Ishikawa (cell line): ENCODE measurements around the gene FAM9C.

ENCODE experiments used
- CEBPB ChIP-seq: IDR thresholded peaks from 2 replicates; pipeline ENCODE4 v1.6.1; 2012
- EGR1 ChIP-seq: IDR thresholded peaks from 2 replicates; pipeline ENCODE4 v1.6.1; 2012
- EP300 ChIP-seq: IDR thresholded peaks from 2 replicates; pipeline ENCODE4 v1.6.1; 2012; ENCODE audit warnings: borderline replicate concordance
- FOXM1 ChIP-seq: IDR thresholded peaks from 2 replicates; pipeline ENCODE4 v1.6.1; 2012; ENCODE audit warnings: low read depth, borderline replicate concordance
- NFIC ChIP-seq: IDR thresholded peaks from 2 replicates; pipeline ENCODE4 v1.6.1; 2012
- RAD21 ChIP-seq: IDR thresholded peaks from 2 replicates; pipeline ENCODE4 v1.6.1; 2012; ENCODE audit warnings: low read depth
- TAF1 ChIP-seq: IDR thresholded peaks from 2 replicates; pipeline ENCODE4 v1.6.1; 2012; ENCODE audit warnings: low read depth, mild to moderate bottlenecking
- TCF12 ChIP-seq: IDR thresholded peaks from 2 replicates; pipeline ENCODE4 v1.6.1; 2012; ENCODE audit warnings: low read depth
- TEAD4 ChIP-seq: IDR thresholded peaks from 2 replicates; pipeline ENCODE4 v1.6.1; 2012
- YY1 ChIP-seq: IDR thresholded peaks from 2 replicates; pipeline ENCODE4 v1.6.1; 2012; ENCODE audit warnings: low read depth
- ZBTB7A ChIP-seq: IDR thresholded peaks from 2 replicates; pipeline ENCODE4 v1.6.1; 2012; ENCODE audit warnings: low read depth
- TF ChIP-seq, protein P1 (sequence below): IDR thresholded peaks from 2 replicates; pipeline ENCODE4 v1.6.1; 2012
- TF ChIP-seq, protein P2 (sequence below): IDR thresholded peaks from 2 replicates; pipeline ENCODE4 v1.6.1; 2012; ENCODE audit warnings: low read depth, mild to moderate bottlenecking

DNA sequence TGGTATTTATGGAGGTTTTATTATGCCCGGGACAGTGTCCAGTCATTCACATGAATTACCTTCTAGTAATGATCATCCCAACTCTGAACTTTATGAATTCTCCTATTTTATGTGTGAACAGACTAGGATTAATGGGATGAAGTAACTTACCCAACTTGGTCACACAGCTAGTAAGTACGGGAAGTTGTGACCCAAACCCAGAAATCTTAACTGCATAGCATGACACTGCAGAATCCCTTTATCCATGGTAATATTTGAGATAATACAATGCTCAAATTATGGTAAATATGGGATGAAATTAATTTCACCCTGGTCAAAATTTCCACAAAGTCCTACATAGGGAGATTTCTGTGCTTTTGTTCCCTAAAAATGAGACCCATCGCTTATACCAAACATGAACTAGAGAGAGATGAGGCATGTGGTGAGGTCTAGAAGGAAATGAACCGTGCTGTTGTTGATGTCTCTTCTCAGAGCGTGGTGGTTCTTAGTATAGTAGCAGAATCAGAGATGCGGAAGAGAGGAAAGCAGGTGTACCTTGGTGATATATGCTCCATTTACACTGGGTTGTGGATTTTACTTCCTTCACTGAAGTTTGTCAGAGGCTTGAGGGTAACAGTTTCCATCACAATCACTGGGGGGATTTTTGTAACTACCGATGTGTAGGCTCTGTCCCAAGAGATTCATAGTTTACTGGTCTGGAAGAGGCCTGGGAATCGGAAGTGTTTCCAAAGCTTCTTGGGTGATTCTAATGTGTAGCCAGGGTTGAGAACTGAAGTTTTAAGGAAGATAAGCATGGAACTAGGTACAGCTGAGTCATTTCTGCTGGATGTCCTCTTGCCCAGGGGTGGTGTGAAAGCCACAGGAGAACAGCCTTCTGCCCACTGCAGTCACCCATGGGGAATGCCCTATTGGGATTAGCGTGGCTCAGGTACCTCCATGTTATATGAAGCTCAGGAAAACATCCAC, 30.2 kb upstream of the FAM9C start:
- no peak for TF ChIP-seq ZBTB7A
- no peak for TF ChIP-seq EGR1
- no peak for TF ChIP-seq TAF1
- no peak for TF ChIP-seq TEAD4
- no peak for TF ChIP-seq RAD21
- no peak for TF ChIP-seq CEBPB
- TF ChIP-seq, protein P1, sequence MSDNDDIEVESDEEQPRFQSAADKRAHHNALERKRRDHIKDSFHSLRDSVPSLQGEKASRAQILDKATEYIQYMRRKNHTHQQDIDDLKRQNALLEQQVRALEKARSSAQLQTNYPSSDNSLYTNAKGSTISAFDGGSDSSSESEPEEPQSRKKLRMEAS: no peak
- TF ChIP-seq, protein P2, sequence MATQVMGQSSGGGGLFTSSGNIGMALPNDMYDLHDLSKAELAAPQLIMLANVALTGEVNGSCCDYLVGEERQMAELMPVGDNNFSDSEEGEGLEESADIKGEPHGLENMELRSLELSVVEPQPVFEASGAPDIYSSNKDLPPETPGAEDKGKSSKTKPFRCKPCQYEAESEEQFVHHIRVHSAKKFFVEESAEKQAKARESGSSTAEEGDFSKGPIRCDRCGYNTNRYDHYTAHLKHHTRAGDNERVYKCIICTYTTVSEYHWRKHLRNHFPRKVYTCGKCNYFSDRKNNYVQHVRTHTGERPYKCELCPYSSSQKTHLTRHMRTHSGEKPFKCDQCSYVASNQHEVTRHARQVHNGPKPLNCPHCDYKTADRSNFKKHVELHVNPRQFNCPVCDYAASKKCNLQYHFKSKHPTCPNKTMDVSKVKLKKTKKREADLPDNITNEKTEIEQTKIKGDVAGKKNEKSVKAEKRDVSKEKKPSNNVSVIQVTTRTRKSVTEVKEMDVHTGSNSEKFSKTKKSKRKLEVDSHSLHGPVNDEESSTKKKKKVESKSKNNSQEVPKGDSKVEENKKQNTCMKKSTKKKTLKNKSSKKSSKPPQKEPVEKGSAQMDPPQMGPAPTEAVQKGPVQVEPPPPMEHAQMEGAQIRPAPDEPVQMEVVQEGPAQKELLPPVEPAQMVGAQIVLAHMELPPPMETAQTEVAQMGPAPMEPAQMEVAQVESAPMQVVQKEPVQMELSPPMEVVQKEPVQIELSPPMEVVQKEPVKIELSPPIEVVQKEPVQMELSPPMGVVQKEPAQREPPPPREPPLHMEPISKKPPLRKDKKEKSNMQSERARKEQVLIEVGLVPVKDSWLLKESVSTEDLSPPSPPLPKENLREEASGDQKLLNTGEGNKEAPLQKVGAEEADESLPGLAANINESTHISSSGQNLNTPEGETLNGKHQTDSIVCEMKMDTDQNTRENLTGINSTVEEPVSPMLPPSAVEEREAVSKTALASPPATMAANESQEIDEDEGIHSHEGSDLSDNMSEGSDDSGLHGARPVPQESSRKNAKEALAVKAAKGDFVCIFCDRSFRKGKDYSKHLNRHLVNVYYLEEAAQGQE: no peak
- no peak for TF ChIP-seq FOXM1
- no peak for TF ChIP-seq YY1
- no peak for TF ChIP-seq EP300
- no peak for TF ChIP-seq NFIC
- TF ChIP-seq TCF12: no peak
